Measurements from ENCODE around the gene CREB3L2. TPM values are rescaled to one million over a fixed set of nuclear protein-coding genes. Genes with fewer than 3 reads are reported as not detected.

CREB3L2 gene
- total RNA-seq, 2 experiments from 2014 or later: 42.2 to 44.7 TPM

DNA sequence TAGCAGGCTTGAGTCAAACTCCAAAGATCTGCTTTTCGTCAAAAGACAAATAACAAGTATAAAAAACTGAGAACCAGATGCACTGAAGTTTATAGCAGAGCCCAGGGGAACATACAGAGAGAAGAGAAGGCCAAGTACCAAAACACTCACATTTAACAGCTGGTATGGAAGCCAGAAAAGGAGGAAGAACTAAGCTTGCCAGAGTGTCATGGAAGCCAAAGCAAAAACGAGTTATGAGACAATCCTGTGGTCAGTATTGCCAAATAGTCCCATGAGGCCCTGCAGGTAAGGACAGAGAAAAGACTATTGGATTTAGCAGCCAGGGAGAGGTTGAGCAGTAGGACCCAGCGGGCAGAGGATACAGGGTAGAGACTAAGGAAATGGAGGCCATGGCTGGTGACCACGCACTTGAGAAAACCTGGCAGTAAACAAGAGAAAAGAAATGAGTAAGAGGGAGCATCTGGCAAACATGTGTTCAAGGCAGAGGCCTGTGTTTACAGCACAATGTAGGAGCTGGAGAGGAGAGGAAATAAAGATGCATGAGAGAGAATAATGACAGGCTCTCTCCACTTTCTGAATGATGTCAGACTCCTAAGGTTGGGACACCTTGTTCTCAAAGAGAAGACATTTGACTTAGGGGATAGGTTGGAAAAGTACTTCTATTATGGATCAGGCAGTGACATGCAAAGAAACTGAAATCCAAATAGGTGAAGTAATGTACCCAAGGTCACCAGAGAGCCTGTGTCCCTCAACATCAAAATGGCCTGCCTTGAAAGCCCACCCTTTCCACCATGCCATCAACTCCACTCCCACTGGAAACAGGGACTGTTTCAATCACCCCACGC is 9.1 kb downstream of the CREB3L2 start:
- POLR2A ChIA-PET: interaction anchor here (0.8 to 1.5 kb wide), 2 partner anchors 8 to 9 kb away, joined by 5 read pairs; partner anchors contain the start of gene CREB3L2
- H3K27me3 Mint-ChIP-seq: no peaks in the 10 kb centered on the region
- peaks cover 39% of the 10 kb centered on the region for H3K4me1 Mint-ChIP-seq
- peaks cover 23% of the 10 kb centered on the region for H3K36me3 Mint-ChIP-seq (ENCODE audit: low read depth)
- no peaks in the 10 kb centered on the region for H3K9me3 Mint-ChIP-seq
- no peak overlapping the region for H3K4me3 Mint-ChIP-seq
- H3K27ac Mint-ChIP-seq: peak overlapping the region; percentile 47
- DNase-seq: peak; percentile 32
- CTCF ChIA-PET: interaction anchor here (1.6 to 1.9 kb wide), 3 partner anchors 7 to 15 kb away, joined by 3 to 11 read pairs (median 4); partner anchors contain the start of gene CREB3L2

DNA sequence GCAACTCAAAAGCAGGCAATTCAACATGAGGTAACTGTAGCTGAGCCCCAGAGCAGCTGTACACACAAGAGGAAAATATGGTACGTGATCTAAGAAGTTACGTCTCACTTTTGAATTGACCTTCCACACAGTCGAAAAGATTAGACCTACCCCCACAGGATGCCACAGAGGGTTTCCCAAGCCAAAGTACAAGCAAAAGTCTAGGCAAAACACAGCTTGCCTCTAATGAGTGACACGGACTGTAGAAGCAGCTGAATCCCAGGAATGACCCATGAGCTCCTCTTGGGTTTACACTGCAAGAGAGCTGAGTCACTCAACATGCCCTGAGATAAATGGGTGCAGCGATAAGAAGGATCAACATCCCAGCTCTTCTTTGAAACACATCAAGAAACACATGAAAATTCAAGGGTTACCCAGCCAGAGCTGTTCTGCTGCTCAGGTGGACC is 9.8 kb downstream of the CREB3L2 start:
- H3K4me3 Mint-ChIP-seq: no peak overlapping the region
- peaks cover 22% of the 10 kb centered on the region for H3K36me3 Mint-ChIP-seq (ENCODE audit: low read depth)
- no peaks in the 10 kb centered on the region for H3K27me3 Mint-ChIP-seq
- peaks cover 44% of the 10 kb centered on the region for H3K4me1 Mint-ChIP-seq
- no peak for DNase-seq
- CTCF ChIA-PET: interaction anchor here (1.6 to 1.9 kb wide), 3 partner anchors 8 to 16 kb away, joined by 3 to 11 read pairs (median 4); partner anchors contain the start of gene CREB3L2
- no peaks in the 10 kb centered on the region for H3K9me3 Mint-ChIP-seq
- peak overlapping the region; percentile 5 for H3K27ac Mint-ChIP-seq
- POLR2A ChIA-PET: interaction anchor here (0.8 to 1.5 kb wide), 2 partner anchors 9 to 10 kb away, joined by 5 read pairs; partner anchors contain the start of gene CREB3L2

DNA sequence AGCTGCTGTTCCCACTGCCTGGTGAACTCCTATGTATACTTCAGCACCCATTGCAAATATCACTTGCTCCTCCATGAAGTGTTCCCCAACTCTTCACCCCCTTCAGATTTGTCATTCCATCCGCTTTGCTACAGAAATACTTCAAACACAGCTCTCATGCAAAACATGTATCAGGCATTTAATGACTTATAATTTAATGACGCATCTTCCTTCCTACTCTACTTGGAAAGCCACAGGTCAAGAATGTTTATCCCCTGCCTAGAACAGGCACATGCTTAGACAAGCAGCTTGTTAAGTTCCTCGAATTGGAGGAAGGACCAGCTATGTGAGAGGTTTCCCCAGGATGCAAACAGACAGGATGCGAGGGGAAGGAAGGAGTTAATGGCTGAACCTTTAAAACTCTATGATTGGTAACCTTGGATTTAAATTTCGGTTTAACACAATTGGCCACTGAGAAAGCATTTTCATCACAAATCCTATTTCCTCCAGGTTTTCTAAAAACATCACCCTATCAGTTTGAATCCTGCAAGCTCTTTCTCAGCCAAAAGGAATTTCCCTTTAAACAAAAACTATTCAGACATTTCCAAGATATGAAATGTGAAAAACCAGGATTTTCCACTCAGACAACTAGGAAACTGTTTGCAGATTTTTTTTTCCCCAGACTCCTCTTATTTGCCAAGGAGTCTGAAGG is 11.5 kb downstream of the CREB3L2 start:
- H3K9me3 Mint-ChIP-seq: no peaks in the 10 kb centered on the region
- POLR2A ChIA-PET: no interaction called here
- peaks cover 9% of the 10 kb centered on the region for H3K36me3 Mint-ChIP-seq (ENCODE audit: low read depth)
- H3K4me3 Mint-ChIP-seq: no peak overlapping the region
- H3K27ac Mint-ChIP-seq: no peak overlapping the region
- CTCF ChIA-PET: no interaction called here
- no peak for DNase-seq
- H3K4me1 Mint-ChIP-seq: peaks cover 33% of the 10 kb centered on the region
- no peaks in the 10 kb centered on the region for H3K27me3 Mint-ChIP-seq

DNA sequence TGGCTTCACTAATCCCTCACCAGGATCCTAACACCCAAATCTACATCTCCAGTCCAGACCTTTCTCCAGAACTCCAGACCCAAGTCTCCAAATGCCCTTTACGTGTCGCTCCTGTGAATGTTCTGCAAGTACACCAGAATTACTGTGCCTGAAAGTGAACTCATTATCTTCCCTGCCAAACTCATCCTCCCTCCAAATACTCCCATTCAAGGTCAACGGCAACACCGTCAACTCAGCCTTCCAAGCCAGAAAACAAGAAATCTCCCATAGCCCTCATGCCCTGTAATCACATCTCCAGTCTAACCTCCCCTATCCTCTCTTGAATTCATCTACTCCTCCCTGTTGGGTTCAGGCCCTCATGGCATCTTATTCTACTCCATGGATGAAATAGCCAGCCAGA is 12.3 kb downstream of the CREB3L2 start:
- ChIA-PET POLR2A (no interaction called here), CTCF (no interaction called here)
- Mint-ChIP-seq H3K4me3 (no peak overlapping the region), H3K36me3 (ENCODE audit: low read depth) (peaks cover 14% of the 10 kb centered on the region), H3K27me3 (no peaks in the 10 kb centered on the region), H3K4me1 (peaks cover 33% of the 10 kb centered on the region), H3K9me3 (no peaks in the 10 kb centered on the region), H3K27ac (no peak overlapping the region)
- no peak for DNase-seq

DNA sequence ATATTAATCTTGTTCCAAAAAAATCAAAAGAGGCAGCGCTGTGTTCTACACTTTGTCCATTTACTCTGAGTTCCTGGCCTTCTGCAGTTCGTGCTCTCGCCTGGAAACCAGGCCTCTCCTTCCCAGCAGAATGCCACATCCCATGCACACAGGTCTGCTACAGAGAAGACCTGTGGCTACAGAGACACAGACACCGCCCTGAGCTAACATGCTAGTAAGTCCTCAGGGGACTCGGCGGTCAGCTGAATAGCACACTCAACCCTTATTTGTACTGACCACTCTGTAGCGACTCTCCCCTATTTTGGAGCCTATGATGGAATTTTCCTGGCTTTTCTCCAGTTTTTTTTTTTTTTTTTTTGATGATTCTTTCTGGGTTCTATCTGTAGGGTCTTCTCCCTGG is 12.8 kb downstream of the CREB3L2 start:
- CTCF ChIA-PET: no interaction called here
- no peak overlapping the region for H3K4me3 Mint-ChIP-seq

DNA sequence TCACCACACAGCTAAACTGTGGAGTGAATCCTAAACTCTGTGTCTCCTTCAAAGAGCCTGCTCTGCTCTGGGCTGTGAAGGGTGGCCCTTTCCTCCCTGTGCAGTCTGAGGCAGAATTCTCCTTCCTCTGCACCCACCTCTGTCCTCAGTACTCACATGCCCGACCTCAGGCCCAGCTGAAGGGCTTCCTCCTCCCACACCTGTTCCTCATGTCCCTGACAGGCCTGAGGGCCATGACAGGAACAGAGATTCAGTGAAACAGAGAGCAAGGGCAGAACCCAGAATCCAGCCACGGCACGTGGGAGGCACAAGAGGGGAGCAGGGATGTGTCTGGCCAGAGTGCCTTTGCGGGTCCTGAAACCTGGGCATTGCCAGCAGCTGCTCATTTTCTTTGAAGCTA is 13.9 kb downstream of the CREB3L2 start:
- peaks cover 4% of the 10 kb centered on the region for H3K9me3 Mint-ChIP-seq

More for the DNA sequence above, 12.8 kb downstream of the CREB3L2 start:
- H3K27ac Mint-ChIP-seq: no peak overlapping the region
- H3K9me3 Mint-ChIP-seq: no peaks in the 10 kb centered on the region
- peaks cover 33% of the 10 kb centered on the region for H3K4me1 Mint-ChIP-seq
- H3K36me3 Mint-ChIP-seq (ENCODE audit: low read depth): peaks cover 19% of the 10 kb centered on the region
- H3K27me3 Mint-ChIP-seq: no peaks in the 10 kb centered on the region
- POLR2A ChIA-PET: no interaction called here
- no peak for DNase-seq

DNA sequence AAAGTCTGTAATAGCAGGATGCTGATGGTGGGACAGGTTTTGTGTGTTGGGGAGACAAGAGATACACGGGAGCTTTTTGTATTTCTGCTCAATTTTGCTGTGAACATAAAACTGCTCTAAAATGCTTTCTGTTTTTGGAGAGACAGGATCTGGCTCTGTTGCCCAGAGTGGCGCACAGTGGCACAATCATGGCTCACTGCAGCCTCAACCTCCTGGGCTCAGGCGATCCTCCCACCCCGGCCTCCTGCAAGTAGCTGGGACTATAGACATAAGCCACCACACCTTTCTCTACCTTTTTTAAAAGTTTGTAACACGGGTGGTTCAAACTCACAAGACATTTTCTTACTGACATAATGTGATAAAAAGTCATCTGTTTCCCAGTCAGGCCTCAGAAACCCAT is 14.3 kb downstream of the CREB3L2 start:
- no peak overlapping the region for H3K4me3 Mint-ChIP-seq
- ChIA-PET CTCF (interaction anchor here (1.0 to 2.3 kb wide), 3 partner anchors 15 to 331 kb away, joined by 3 to 12 read pairs (median 4); partner anchors contain the start of gene CREB3L2), POLR2A (no interaction called here)

More for the DNA sequence above, 13.9 kb downstream of the CREB3L2 start:
- Mint-ChIP-seq H3K27me3 (no peaks in the 10 kb centered on the region), H3K36me3 (ENCODE audit: low read depth) (peaks cover 30% of the 10 kb centered on the region), H3K27ac (no peak overlapping the region), H3K4me3 (no peak overlapping the region), H3K4me1 (peaks cover 24% of the 10 kb centered on the region)
- POLR2A ChIA-PET: no interaction called here
- CTCF ChIA-PET: interaction anchor here (1.0 to 2.3 kb wide), 2 partner anchors 15 to 21 kb away, joined by 4 to 12 read pairs; partner anchors contain the start of gene CREB3L2
- DNase-seq: no peak

DNA sequence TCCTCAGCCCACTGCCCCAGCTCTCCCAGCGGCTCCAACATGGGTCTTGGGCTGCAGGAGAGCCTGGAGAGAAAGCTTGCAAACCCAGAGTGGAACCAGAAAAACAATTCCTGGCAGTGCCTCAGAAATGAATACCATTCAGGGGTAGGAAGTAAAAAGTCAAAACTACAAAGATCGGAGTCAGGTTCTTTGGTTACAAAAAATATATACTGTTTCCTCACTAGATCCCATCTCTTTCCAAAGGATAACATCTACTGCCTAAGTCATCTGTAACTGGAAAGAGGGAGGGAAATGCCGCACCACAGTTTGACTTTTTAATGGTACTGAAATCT is 14.9 kb downstream of the CREB3L2 start:
- peaks cover 14% of the 10 kb centered on the region for H3K4me1 Mint-ChIP-seq
- DNase-seq: no peak
- no peak overlapping the region for H3K27ac Mint-ChIP-seq
- H3K9me3 Mint-ChIP-seq: peaks cover 12% of the 10 kb centered on the region
- CTCF ChIA-PET: interaction anchor here (1.0 to 2.3 kb wide), 3 partner anchors 16 to 331 kb away, joined by 3 to 12 read pairs (median 4); partner anchors contain the start of gene CREB3L2
- no peaks in the 10 kb centered on the region for H3K27me3 Mint-ChIP-seq
- no peak overlapping the region for H3K4me3 Mint-ChIP-seq
- POLR2A ChIA-PET: no interaction called here
- H3K36me3 Mint-ChIP-seq (ENCODE audit: low read depth): peaks cover 32% of the 10 kb centered on the region

More for the DNA sequence above, 14.3 kb downstream of the CREB3L2 start:
- peaks cover 8% of the 10 kb centered on the region for H3K9me3 Mint-ChIP-seq
- no peak for DNase-seq
- peaks cover 34% of the 10 kb centered on the region for H3K36me3 Mint-ChIP-seq (ENCODE audit: low read depth)
- H3K27ac Mint-ChIP-seq: no peak overlapping the region
- no peaks in the 10 kb centered on the region for H3K27me3 Mint-ChIP-seq
- H3K4me1 Mint-ChIP-seq: peaks cover 20% of the 10 kb centered on the region

DNA sequence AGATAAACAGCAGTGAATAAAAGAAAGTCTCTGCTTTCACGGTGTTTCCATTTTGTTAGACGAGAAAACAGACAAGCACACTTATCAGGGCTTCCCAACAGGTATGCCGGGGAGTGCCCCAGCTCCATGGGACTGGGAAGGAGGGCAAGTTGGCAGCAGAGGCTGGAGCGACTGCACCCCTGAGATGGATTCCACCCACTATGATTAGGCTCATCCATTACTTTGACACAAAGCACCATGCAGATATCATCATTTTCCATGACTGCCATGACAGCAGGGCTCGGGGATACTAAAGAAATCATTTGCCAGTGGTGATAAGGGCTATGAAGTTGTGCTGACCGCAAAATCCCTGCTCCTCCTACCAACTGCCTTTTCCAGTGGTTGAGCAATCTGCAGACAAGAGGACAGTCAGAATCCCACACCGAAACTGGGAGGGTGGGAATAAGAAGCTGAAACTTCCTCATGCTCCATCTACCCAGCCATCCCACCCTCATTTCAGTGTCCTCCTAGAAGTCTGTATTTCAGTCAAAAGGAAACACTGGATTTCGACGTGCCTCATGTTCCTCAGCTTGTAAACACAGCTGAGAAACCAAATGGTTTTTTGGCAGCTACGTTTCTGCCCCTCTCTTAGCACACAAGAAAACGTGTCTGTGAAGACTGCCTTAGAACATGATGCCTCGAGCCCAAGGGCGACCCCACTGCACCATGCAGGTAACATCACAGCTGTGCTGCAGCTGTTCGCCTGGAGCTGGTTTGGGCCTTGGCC is 15.5 kb downstream of the CREB3L2 start:
- no peak for DNase-seq
- peaks cover 12% of the 10 kb centered on the region for H3K9me3 Mint-ChIP-seq
- H3K27me3 Mint-ChIP-seq: no peaks in the 10 kb centered on the region
- CTCF ChIA-PET: interaction anchor here (1.0 to 2.3 kb wide), 2 partner anchors 16 to 330 kb away, joined by 3 to 12 read pairs; partner anchors contain the start of gene CREB3L2
- peaks cover 29% of the 10 kb centered on the region for H3K36me3 Mint-ChIP-seq (ENCODE audit: low read depth)
- H3K27ac Mint-ChIP-seq: no peak overlapping the region
- POLR2A ChIA-PET: no interaction called here
- peaks cover 13% of the 10 kb centered on the region for H3K4me1 Mint-ChIP-seq
- H3K4me3 Mint-ChIP-seq: no peak overlapping the region

DNA sequence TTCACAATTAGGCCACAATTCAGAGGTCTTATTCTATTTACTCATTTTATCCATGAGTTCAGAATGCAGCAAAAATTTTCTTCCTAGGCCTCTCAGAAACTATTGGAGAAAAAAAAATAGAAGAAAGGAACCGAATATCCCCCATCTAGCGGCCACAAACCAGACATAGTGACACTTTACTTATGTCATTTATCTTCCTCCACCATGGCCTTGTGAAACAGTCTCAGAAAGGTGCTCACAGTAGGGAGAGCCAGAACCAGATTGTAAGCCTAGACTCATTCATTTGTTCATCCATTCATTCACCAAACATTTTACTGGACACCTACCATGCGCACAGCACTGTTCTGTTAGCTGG is 16.0 kb downstream of the CREB3L2 start:
- peaks cover 34% of the 10 kb centered on the region for H3K36me3 Mint-ChIP-seq (ENCODE audit: low read depth)

DNA sequence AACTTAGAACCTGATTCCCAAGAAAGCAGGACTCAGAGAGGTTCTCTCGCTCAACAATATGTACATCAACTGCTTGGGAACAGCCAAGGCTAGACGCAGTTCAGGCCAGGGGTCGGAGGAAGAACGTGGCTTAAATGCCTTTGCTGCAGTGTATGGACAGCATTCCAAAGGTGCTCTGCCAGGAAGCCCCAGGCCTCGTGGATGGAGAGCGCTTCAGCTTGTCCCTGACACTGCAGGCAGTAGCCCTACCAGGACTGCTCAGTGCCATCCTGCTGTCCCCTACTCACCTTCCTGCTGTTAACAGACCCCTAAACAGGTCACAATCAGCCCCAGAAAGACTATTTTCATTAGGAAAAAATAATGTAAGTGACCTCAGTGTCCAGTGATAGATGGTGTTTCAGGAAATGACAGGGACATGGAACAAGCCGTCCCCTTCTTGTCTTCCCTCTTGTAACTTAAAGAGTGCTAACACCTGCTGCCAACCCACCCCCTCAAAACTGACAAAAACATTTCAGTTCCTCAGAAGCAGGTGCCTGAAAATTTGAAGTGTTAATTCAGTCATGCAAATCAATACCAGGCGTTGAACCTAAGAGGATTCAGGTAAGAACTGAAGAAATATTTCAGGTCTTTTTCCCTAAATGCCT is 16.5 kb downstream of the CREB3L2 start:
- DNase-seq: no peak
- H3K4me1 Mint-ChIP-seq: peaks cover 13% of the 10 kb centered on the region
- H3K27me3 Mint-ChIP-seq: no peaks in the 10 kb centered on the region
- H3K36me3 Mint-ChIP-seq (ENCODE audit: low read depth): peaks cover 37% of the 10 kb centered on the region
- peaks cover 17% of the 10 kb centered on the region for H3K9me3 Mint-ChIP-seq
- no peak overlapping the region for H3K4me3 Mint-ChIP-seq
- POLR2A ChIA-PET: no interaction called here
- CTCF ChIA-PET: no interaction called here
- no peak overlapping the region for H3K27ac Mint-ChIP-seq

More for the DNA sequence above, 16.0 kb downstream of the CREB3L2 start:
- ChIA-PET CTCF (interaction anchor here (2.3 kb wide), 1 partner anchor 17 kb away, joined by 12 read pairs; the partner anchor contains the start of gene CREB3L2), POLR2A (no interaction called here)
- H3K9me3 Mint-ChIP-seq: peaks cover 14% of the 10 kb centered on the region
- no peak overlapping the region for H3K4me3 Mint-ChIP-seq
- H3K27me3 Mint-ChIP-seq: no peaks in the 10 kb centered on the region
- no peak for DNase-seq
- H3K27ac Mint-ChIP-seq: no peak overlapping the region
- H3K4me1 Mint-ChIP-seq: peaks cover 13% of the 10 kb centered on the region

All from activated CD4-positive, alpha-beta memory T cell treated with anti-CD3 and anti-CD28 coated beads, Interleukin-2, amount 10 ng/mL, durations not matched to agents 7 days and 5 days (primary cell).